NK-92 (cell line): ENCODE measurements around the gene TSPOAP1.

ENCODE experiments used
- DNase-seq: peaks from one replicate; lab custom pipeline; 2025; ENCODE audit not compliant: unreplicated experiment; lab: John Stamatoyannopoulos, UW

The TSPOAP1 gene

GRCh38 chr17:58328195-58329034 is at the start of gene TSPOAP1:
TSPOAP1 (minus strand) TSS chr17:58328795; CDS start chr17:58327920, 875 bp downstream.
- no peak for DNase-seq

GRCh38 chr17:58377661-58378060 is 49.1 kb upstream of the TSPOAP1 start:
- DNase-seq, result no peak

DNA sequence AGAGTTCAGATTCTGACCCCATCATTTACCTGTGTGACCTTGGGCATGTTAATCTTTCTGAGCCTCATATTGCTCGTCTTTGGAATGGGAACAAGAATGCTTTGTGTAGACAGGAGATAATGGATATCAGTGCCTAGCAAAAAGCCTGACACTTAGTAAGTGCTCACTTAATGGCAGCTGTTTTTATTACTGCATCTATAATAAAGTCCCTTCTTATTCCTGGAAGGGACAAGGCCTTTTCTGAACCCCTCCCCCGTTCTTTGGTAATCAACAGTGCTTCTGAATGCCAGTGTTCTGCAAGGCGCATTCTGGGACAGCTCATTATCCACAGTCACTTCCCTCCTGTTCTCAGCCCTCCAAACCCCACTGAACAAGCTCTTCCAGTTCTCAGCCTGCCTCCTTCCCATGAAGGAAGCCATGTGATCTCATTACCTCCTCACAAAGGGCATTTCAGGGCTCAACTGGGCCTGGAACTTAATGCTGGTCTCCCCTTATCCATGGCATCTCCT is 48.6 kb upstream of the TSPOAP1 start:
- no peak for DNase-seq

GRCh38 chr17:58376472-58377000 is 47.9 kb upstream of the TSPOAP1 start:
- no peak for DNase-seq

DNA sequence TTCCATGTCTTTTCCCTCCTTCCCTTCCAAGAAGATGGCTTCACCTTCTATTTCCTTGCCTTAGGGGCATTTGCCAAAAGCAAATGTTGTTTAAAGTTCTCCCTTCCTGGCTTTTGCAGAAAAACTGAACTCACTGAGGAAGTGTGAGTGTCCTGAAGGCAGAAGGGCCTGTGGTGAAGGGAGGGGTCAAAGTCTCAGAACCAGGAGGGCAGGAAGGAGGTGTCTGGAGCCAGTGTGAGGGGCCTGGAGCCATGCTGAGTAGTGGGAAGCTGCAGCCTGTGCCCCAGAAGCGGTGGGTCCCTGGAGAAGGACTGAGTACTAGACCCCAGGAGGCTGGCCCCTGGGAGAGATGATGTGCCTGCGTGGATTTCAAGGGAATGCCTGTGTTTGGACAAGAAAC is 47.2 kb upstream of the TSPOAP1 start:
- no peak for DNase-seq

DNA sequence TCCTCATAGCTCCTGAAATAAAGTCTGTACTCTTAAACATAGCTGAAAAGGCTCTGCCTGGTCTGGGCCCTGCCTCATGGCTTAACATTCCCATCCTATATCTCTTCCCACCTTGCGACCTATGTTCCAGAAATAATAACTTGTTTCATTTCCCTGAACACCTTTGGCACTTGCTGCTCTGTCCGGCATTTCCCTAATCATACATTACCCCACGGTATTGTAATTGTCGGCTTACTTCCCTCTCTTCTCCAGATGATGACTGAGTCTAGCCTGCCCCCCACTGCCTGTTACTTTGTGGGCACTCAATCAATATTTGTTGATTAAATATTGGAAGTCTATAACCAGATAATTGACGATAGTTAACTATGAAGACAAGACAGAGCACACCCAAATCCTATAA is 46.7 kb upstream of the TSPOAP1 start:
- DNase-seq, result no peak

GRCh38 chr17:58373923-58374322 is 45.3 kb upstream of the TSPOAP1 start:
- no peak for DNase-seq

DNA sequence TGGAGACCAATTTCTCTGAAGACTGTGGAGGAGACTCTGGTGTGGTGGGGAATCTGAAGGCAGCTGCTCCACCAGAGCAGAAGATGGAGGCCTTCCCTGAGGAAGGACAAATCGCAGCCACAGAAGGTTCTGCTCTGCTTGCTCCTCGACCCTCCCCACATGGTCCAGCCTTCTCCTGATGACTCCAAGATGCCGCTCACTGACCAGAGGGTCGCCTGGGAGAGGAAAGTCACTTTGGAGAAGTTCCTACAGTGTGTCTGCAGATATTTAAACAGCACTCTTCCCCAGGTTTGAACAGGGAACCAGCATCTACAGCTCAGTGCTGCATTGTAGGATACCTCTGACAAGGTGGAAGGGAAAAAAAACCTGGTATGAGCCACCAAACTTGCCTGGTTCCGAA is 44.4 kb upstream of the TSPOAP1 start:
- no peak for DNase-seq

GRCh38 chr17:58371300-58371950 is 42.8 kb upstream of the TSPOAP1 start:
- DNase-seq, result no peak

DNA sequence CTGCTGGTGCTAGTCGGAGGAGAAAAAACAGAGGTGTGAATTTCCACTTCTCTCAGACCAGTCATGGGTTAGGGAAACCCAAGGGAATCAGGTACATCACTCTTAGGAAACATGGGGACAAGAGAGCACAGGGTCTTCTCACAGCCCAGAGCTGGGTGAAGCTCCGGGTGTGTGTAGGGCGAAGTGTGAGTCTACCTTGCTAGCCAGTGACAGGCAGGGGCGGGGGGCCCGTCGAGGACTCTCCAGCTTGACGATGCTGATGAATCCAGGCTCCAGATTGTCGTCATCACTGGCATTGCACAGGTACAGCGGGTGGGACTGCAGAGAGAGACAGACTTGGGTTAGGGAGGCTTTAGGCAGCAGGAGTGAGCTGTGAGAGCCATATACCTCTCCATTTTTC is 42.1 kb upstream of the TSPOAP1 start:
- DNase-seq, result no peak

- DNase-seq, result no peak
Measured at GRCh38 chr17:58370309-58370708, 41.7 kb upstream of the TSPOAP1 start.

DNA sequence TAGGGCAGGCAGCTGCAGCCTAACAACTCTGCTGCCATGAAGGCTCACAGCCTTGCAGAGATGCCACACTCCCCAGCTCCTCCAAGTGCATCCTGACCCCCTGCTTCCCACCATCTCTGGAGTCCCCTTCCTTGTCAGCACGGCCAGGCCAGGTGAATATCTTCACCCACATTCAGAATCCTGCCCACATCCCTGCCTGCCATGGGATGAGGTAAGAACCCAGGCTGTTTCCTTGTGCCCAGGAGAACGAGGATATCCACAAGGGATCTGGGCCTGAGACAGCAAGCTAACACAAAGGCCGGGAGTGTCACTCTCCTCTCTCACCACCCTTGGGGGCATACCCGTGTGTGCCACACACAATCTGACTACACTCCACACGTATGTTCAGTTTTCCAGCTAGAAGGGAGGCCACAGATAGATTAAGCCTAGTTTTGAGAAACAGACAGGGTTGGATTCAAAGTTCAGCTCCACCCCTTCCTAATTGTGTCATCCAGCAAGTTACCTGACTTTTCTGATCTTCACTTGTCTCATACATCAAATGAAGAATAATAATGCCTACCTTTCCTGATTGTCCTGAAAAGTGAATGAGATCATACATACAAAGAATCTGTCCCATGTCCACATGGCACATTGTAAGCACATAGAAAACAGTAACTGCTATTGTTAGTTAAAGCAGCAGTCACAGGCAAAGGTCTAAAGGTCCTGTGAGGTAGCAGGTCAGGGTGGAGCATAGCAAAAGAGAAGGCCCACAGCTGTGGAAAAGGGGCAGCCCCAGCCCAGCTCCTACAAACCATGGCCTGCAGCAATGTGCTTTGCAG is 40.8 kb upstream of the TSPOAP1 start:
- DNase-seq, result no peak

DNA sequence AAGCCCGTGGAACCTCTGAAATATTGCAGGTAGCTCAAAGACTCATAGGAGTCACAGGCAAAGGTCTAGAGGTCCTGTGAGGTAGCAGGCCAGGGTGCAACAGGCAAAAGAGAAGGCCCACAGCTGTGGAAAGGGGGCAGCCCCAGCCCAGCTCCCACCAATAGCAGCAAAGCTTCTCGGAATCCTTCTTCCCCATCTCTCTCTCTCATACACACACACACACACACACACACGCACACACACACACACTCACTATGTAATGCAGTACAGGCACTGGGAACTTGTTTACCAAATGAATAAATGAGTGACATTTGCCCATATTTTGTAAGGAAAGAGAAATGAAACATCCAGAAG is 40.2 kb upstream of the TSPOAP1 start:
- no peak for DNase-seq

- DNase-seq, result no peak
Measured at GRCh38 chr17:58367461-58367860, 38.9 kb upstream of the TSPOAP1 start.

DNA sequence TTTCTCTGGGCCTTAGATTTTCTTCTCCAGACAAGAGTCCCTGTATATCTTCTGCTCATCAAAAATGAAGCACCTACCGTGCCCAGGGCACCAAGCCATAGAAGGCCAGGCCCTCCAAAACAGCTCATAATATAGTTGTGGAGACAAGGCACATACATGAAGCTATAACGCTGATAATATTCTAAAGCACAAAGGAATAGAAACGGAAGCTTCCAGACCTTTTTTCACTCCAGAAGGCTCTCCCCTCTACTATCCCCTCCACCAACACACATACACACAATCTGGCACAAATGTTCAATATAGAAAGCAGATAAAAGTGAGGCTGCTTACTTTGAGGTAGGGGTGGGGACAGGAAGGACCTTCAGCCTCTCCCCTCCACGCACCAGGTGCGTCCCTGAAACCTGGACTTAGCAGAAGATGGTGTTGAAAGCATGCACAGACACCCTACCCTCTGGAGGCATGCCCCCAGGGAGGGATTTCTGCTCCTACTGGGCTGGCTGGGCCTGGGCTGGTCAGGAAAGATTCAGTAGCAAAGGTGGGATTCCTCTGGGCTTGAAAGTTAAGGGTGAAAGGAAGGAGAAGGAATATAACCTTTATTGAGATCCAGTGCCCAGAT is 37.5 kb upstream of the TSPOAP1 start:
- DNase-seq, result no peak

DNA sequence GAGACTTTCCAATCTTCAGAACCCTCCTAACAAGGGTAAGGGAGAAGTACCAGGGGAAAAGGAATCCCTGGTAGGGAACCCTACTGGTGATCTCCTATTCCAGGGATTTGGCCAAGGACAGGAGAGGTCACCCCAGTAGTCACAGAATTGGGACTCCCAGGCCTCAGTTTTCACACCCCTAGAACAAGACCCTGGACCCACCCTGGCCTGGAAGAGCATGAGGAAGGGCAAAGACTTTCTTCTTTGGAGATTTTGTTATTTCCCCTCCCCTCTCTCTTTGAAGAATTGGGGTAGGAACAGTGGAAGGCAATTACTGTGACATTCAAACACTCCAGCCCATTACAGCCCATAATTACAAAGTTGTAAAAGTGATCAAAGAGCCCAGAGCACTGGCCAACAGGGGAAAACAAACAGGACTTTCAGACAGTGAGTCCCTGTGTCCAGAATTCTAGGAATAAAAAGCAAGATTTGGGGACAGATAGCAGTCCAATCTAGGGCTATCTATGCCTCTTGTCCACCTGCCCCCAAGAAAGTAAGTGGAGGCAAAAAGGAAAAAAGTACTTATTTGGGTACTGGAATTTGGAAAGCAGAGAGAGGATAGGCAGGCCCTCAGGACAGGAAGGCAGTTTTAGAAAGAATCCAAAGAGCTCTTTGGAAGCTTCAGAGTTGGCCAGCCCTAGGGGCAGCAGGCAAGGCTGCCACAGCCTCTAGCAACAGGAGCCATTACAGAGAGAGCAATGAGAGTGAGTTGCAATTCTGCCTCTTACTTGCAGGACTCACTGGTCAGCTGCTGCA is 36.8 kb upstream of the TSPOAP1 start:
- no peak for DNase-seq

- no peak for DNase-seq
Measured at GRCh38 chr17:58364270-58364942, 35.8 kb upstream of the TSPOAP1 start.

GRCh38 chr17:58363457-58364185 is 35.0 kb upstream of the TSPOAP1 start:
- DNase-seq, result no peak
